NCI-H526 treated with DMSO at 0.1 percent for 48 hours (cell line): ENCODE measurements around the gene MYH16.
"Not testable (repeated sequence)": the region's sequence is repeated elsewhere in the genome, so short reads cannot be mapped to it uniquely, and the experiment has no call there.

Source experiments
- DNase-seq: peaks from one replicate; lab custom pipeline; 2025; lab: John Stamatoyannopoulos, UW

MYH16 gene

GRCh38 chr7:99305473-99306260 lies 33.0 kb downstream of the MYH16 start:
- DNase-seq: no peak

GRCh38 chr7:99308461-99309074 lies 35.9 kb downstream of the MYH16 start:
- DNase-seq: no peak

GRCh38 chr7:99309111-99309510 lies 36.5 kb downstream of the MYH16 start:
- DNase-seq: no peak

- DNase-seq: no peak
Measured at GRCh38 chr7:99310004-99310403, 37.4 kb downstream of the MYH16 start.

- no peak for DNase-seq
Measured at GRCh38 chr7:99311702-99312101, 39.1 kb downstream of the MYH16 start.

- peak; percentile 32 for DNase-seq
Measured at GRCh38 chr7:99312316-99313203, 39.9 kb downstream of the MYH16 start.

GRCh38 chr7:99313204-99313573 lies 40.5 kb downstream of the MYH16 start:
- no peak for DNase-seq

- no peak for DNase-seq
Measured at GRCh38 chr7:99314504-99314903, 41.9 kb downstream of the MYH16 start.

- no peak for DNase-seq
Measured at GRCh38 chr7:99320371-99320770, 47.7 kb downstream of the MYH16 start.

- DNase-seq: not testable (repeated sequence)
Measured at GRCh38 chr7:99322659-99323058, 50.0 kb downstream of the MYH16 start.

- DNase-seq: no peak
Measured at GRCh38 chr7:99324559-99324958, 51.9 kb downstream of the MYH16 start.

GRCh38 chr7:99325001-99325493 lies 52.4 kb downstream of the MYH16 start:
- no peak for DNase-seq

- DNase-seq: peak; percentile 85
Measured at GRCh38 chr7:99325592-99326407, 53.2 kb downstream of the MYH16 start, which contains the start of gene ARPC1A. TSS of gene ARPC1A (plus strand) at chr7:99325898. CDS start at chr7:99333354, 7,456 bp downstream.

- no peak for DNase-seq
Measured at GRCh38 chr7:99326408-99326782, 53.8 kb downstream of the MYH16 start.

GRCh38 chr7:99330314-99330961 lies 57.8 kb downstream of the MYH16 start:
- not testable (repeated sequence) for DNase-seq

GRCh38 chr7:99331002-99331401 lies 58.4 kb downstream of the MYH16 start:
- no peak for DNase-seq

- no peak for DNase-seq
Measured at GRCh38 chr7:99339595-99339994, 67.0 kb downstream of the MYH16 start.

- no peak for DNase-seq
Measured at GRCh38 chr7:99340659-99341058, 68.0 kb downstream of the MYH16 start.

- no peak for DNase-seq
Measured at GRCh38 chr7:99344061-99344647, 71.5 kb downstream of the MYH16 start.

GRCh38 chr7:99350641-99351040 lies 78.0 kb downstream of the MYH16 start:
- DNase-seq: not testable (repeated sequence)

GRCh38 chr7:99352247-99352646 lies 79.6 kb downstream of the MYH16 start:
- DNase-seq: no peak
